ENCODE results near the gene ARHGAP15.

The ARHGAP15 gene

DNA sequence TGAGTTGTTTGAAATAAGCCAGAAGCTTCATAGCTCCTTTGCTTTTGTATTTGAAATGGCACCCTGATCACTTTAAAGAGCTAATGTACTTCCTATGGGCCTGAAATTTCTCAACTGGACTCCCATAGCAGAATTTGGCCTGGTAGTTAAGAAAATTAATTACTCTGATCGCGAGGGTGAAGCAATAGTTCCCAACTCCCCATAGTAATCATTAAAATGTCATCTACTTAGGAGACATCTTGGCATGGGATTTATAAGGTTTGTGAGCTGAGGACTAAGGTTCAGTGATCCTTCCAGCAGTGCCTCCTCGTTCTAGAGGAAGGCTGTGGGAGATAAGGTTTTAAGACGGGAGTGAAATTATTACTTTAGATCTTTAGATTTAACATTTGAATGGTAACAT, 581.0 kb downstream of the ARHGAP15 start:
- Histone ChIP-seq H3K4me3 (ENCODE audit: low read depth, low read length, poor library complexity, severe bottlenecking) (no peak overlapping the region), H3K27me3 (ENCODE audit: insufficient read depth, low read length) (no peaks in the 10 kb centered on the region), H3K27ac (ENCODE audit: low read depth, low read length, poor library complexity, severe bottlenecking) (no peak overlapping the region), H3F3A (ENCODE audit: insufficient read depth, low read length) (no peaks in the 10 kb centered on the region), H3K9ac (ENCODE audit: low read length) (no peak overlapping the region), H3K9me3 (ENCODE audit: low read length) (peaks cover 14% of the 10 kb centered on the region), H3K4me2 (ENCODE audit: low read length) (no peak overlapping the region), H3K36me3 (ENCODE audit: insufficient read depth, low read length) (peaks cover 61% of the 10 kb centered on the region), H3K4me1 (ENCODE audit: insufficient read depth, low read length, severe bottlenecking) (no peaks in the 10 kb centered on the region), H3K9me2 (ENCODE audit: low read depth, low read length) (no peaks in the 10 kb centered on the region), H3K79me2 (ENCODE audit: insufficient read depth, low read length) (no peaks in the 10 kb centered on the region), H4K20me1 (ENCODE audit: insufficient read depth, low read length) (no peaks in the 10 kb centered on the region), H2AFZ (ENCODE audit: low read length) (no peak overlapping the region)
- TF ChIP-seq EZH2 (IDR thresholded peaks at IDR 0.05; ENCODE audit: borderline replicate concordance, low read length) = no peak
- no peak for TF ChIP-seq CTCF (IDR thresholded peaks at IDR 0.05; ENCODE audit: low read length)

GRCh38 chr2:143710879-143711278, 581.7 kb downstream of the ARHGAP15 start:
- TF ChIP-seq EZH2 (IDR thresholded peaks at IDR 0.05; ENCODE audit: borderline replicate concordance, low read length) (no peak), CTCF (IDR thresholded peaks at IDR 0.05; ENCODE audit: low read length) (no peak)

DNA sequence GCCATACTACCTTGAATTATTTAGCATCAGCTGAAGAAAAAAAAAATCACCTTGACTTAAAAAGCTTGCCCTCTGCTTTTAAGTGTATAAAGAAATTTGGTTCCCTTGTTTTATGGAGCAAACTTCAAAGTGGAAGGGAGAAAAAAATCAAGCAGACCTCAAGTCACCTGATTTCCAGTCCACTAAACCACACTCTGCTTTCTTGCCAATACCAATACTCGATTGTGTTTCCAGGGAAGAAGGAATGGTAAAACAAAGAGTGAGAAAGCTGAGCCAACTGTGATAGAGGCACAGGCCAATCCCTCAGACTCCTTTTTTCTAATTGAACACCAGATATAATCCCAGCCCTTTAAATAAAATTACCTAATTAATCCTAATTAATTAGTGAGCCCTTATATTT, 587.3 kb downstream of the ARHGAP15 start:
- H3K4me1 ChIP-seq (ENCODE audit: insufficient read depth, low read length, severe bottlenecking) = no peaks in the 10 kb centered on the region
- no peaks in the 10 kb centered on the region for H4K20me1 ChIP-seq (ENCODE audit: insufficient read depth, low read length)
- no peaks in the 10 kb centered on the region for H3K79me2 ChIP-seq (ENCODE audit: insufficient read depth, low read length)
- H3K9ac ChIP-seq (ENCODE audit: low read length) = no peak overlapping the region
- peaks cover 13% of the 10 kb centered on the region for H3K36me3 ChIP-seq (ENCODE audit: insufficient read depth, low read length)
- H2AFZ ChIP-seq (ENCODE audit: low read length) = no peak overlapping the region
- H3K4me2 ChIP-seq (ENCODE audit: low read length) = no peak overlapping the region
- TF ChIP-seq EZH2 (IDR thresholded peaks at IDR 0.05; ENCODE audit: borderline replicate concordance, low read length) = no peak
- TF ChIP-seq CTCF (IDR thresholded peaks at IDR 0.05; ENCODE audit: low read length) = no peak
- no peak overlapping the region for H3K4me3 ChIP-seq (ENCODE audit: low read depth, low read length, poor library complexity, severe bottlenecking)
- H3K9me2 ChIP-seq (ENCODE audit: low read depth, low read length) = no peaks in the 10 kb centered on the region
- H3K27me3 ChIP-seq (ENCODE audit: insufficient read depth, low read length) = no peaks in the 10 kb centered on the region
- 0 out of 2 replicates have a peak, but pooled peaks cover 5% of the 10 kb centered on the region for H3K9me3 ChIP-seq (ENCODE audit: low read length)
- no peak overlapping the region for H3K27ac ChIP-seq (ENCODE audit: low read depth, low read length, poor library complexity, severe bottlenecking)
- H3F3A ChIP-seq (ENCODE audit: insufficient read depth, low read length) = no peaks in the 10 kb centered on the region

More at GRCh38 chr2:143710879-143711278, 581.7 kb downstream of the ARHGAP15 start:
- peaks cover 54% of the 10 kb centered on the region for H3K36me3 ChIP-seq (ENCODE audit: insufficient read depth, low read length)
- H3K4me3 ChIP-seq (ENCODE audit: low read depth, low read length, poor library complexity, severe bottlenecking) = no peak overlapping the region
- H3K79me2 ChIP-seq (ENCODE audit: insufficient read depth, low read length) = no peaks in the 10 kb centered on the region
- H4K20me1 ChIP-seq (ENCODE audit: insufficient read depth, low read length) = no peaks in the 10 kb centered on the region
- H3K9ac ChIP-seq (ENCODE audit: low read length) = no peak overlapping the region
- H2AFZ ChIP-seq (ENCODE audit: low read length) = no peak overlapping the region
- H3K9me3 ChIP-seq (ENCODE audit: low read length) = peaks cover 14% of the 10 kb centered on the region
- no peaks in the 10 kb centered on the region for H3F3A ChIP-seq (ENCODE audit: insufficient read depth, low read length)
- no peaks in the 10 kb centered on the region for H3K4me1 ChIP-seq (ENCODE audit: insufficient read depth, low read length, severe bottlenecking)
- no peak overlapping the region for H3K4me2 ChIP-seq (ENCODE audit: low read length)
- no peak overlapping the region for H3K27ac ChIP-seq (ENCODE audit: low read depth, low read length, poor library complexity, severe bottlenecking)
- H3K9me2 ChIP-seq (ENCODE audit: low read depth, low read length) = no peaks in the 10 kb centered on the region
- H3K27me3 ChIP-seq (ENCODE audit: insufficient read depth, low read length) = no peaks in the 10 kb centered on the region
